Smooth muscle cell (in vitro differentiated cells): Measurements from ENCODE around the gene CHAT. TPM values are rescaled to one million over a fixed set of nuclear protein-coding genes. Genes with fewer than 3 reads are reported as not detected.

Experiments used
- DNase-seq: peaks from one replicate; lab custom pipeline; 2025; ENCODE audit not compliant: unreplicated experiment; lab: John Stamatoyannopoulos, UW
- H2AFZ ChIP-seq: fragments of 200-600 bp; sonication (generic); 2 replicates; pipeline ENCODE4 v1.6.0; 2016; ENCODE audit warnings: antibody characterized with exemption, low read depth, mild to moderate bottlenecking
- H3F3A ChIP-seq: fragments of 200-600 bp; sonication (generic); 2 replicates; pipeline ENCODE4 v1.6.0; 2017; ENCODE audit warnings: antibody characterized with exemption, low read depth
- H3K27ac ChIP-seq: fragments of 200-600 bp; sonication (generic); 2 replicates; pipeline ENCODE4 v1.5.1; 2016; ENCODE audit warnings: low read depth, mild to moderate bottlenecking
- H3K27me3 ChIP-seq: fragments of 200-600 bp; sonication (generic); 2 replicates; pipeline ENCODE4 v1.6.1; 2016; ENCODE audit warnings: low read depth, mild to moderate bottlenecking
- H3K36me3 ChIP-seq: fragments of 200-600 bp; sonication (generic); 2 replicates; pipeline ENCODE4 v1.5.1; 2016; ENCODE audit warnings: low read depth
- H3K4me1 ChIP-seq: fragments of 200-600 bp; sonication (generic); 2 replicates; pipeline ENCODE4 v1.5.1; 2016; ENCODE audit warnings: low read depth
- H3K4me2 ChIP-seq: fragments of 200-600 bp; sonication (generic); 2 replicates; pipeline ENCODE4 v1.6.0; 2016; ENCODE audit warnings: mild to moderate bottlenecking
- H3K4me3 ChIP-seq: fragments of 200-600 bp; sonication (generic); 2 replicates; pipeline ENCODE4 v1.5.1; 2016; ENCODE audit warnings: mild to moderate bottlenecking
- H3K79me2 ChIP-seq: fragments of 200-600 bp; sonication (generic); 2 replicates; pipeline ENCODE4 v1.6.0; 2016; ENCODE audit warnings: low read depth, mild to moderate bottlenecking
- H3K9ac ChIP-seq: fragments of 200-600 bp; sonication (generic); 2 replicates; pipeline ENCODE4 v1.6.0; 2016; ENCODE audit warnings: low read depth
- H3K9me3 ChIP-seq: fragments of 200-600 bp; sonication (generic); replicated peaks from 2 replicates; pipeline ENCODE4 v1.5.1; 2016; ENCODE audit warnings: low read depth
- H4K20me1 ChIP-seq: fragments of 200-600 bp; sonication (generic); 2 replicates; pipeline ENCODE4 v1.6.0; 2016; ENCODE audit warnings: low read depth
- CTCF ChIP-seq: fragments of 200-600 bp; sonication (generic); IDR thresholded peaks from 2 replicates; pipeline ENCODE4 v1.5.1; 2017; ENCODE audit warnings: borderline replicate concordance, mild to moderate bottlenecking, antibody characterized with exemption; ENCODE audit not compliant: insufficient read depth, poor library complexity, severe bottlenecking
- WGBS: methylation state at CpG from one replicate; pipeline ENCODE4 v1.1.7; 2016; ENCODE audit warnings: low lambda C conversion rate; 5-methylcytosine and 5-hydroxymethylcytosine counted together
- polyA plus RNA-seq: library from polyadenylated mRNA; unstranded; fragments of >200 nt; fragmentation: Nextera tagmentation; extraction: Ambion mirVana; gene quantifications from 2 replicates; pipeline ENCODE4 v1.2.1, GENCODE V29; 2016
- total RNA-seq: library from RNA; depleted of rRNA; stranded (reverse); fragments of >200 nt; gene quantifications from 2 replicates; pipeline ENCODE4 v1.2.3, GENCODE V29; 2014

Gene CHAT
- total and polyA plus RNA-seq, 2 experiments from 2014 or later, result not detected

- H3F3A ChIP-seq, result no peaks in the 10 kb centered on the region
- H3K27ac ChIP-seq, result no peak overlapping the region
- peaks cover 6% of the 10 kb centered on the region for H3K27me3 ChIP-seq
- H3K36me3 ChIP-seq, result no peaks in the 10 kb centered on the region
- H2AFZ ChIP-seq, result no peak overlapping the region
- H4K20me1 ChIP-seq, result no peaks in the 10 kb centered on the region
- no peak for DNase-seq
- 90% methylated on average over 4 of the region's 4 CpGs for WGBS
- no peak for TF ChIP-seq CTCF
- no peak overlapping the region for H3K4me2 ChIP-seq
- no peaks in the 10 kb centered on the region for H3K79me2 ChIP-seq
- H3K9me3 ChIP-seq, result no peaks in the 10 kb centered on the region
- no peak overlapping the region for H3K9ac ChIP-seq
- H3K4me3 ChIP-seq, result no peak overlapping the region
- no peaks in the 10 kb centered on the region for H3K4me1 ChIP-seq
Observed at GRCh38 chr10:49647554-49647953, 33.7 kb downstream of the CHAT start.

- H3F3A ChIP-seq, result no peaks in the 10 kb centered on the region
- H3K4me2 ChIP-seq, result no peak overlapping the region
- no peak overlapping the region for H3K9ac ChIP-seq
- 81% methylated on average over 18 of the region's 18 CpGs for WGBS
- no peaks in the 10 kb centered on the region for H4K20me1 ChIP-seq
- H3K27ac ChIP-seq, result no peak overlapping the region
- no peak overlapping the region for H3K4me3 ChIP-seq
- DNase-seq, result no peak
- no peaks in the 10 kb centered on the region for H3K4me1 ChIP-seq
- no peak overlapping the region for H2AFZ ChIP-seq
- no peaks in the 10 kb centered on the region for H3K36me3 ChIP-seq
- no peak for TF ChIP-seq CTCF
- H3K27me3 ChIP-seq, result peaks cover 6% of the 10 kb centered on the region
- no peaks in the 10 kb centered on the region for H3K9me3 ChIP-seq
- no peaks in the 10 kb centered on the region for H3K79me2 ChIP-seq
Observed at GRCh38 chr10:49647985-49648795, 34.4 kb downstream of the CHAT start.

- no peak overlapping the region for H3K27ac ChIP-seq
- no peak overlapping the region for H3K4me2 ChIP-seq
- H3F3A ChIP-seq, result no peaks in the 10 kb centered on the region
- H3K4me3 ChIP-seq, result no peak overlapping the region
- no peak for DNase-seq
- no peaks in the 10 kb centered on the region for H3K4me1 ChIP-seq
- no peaks in the 10 kb centered on the region for H3K9me3 ChIP-seq
- peaks cover 6% of the 10 kb centered on the region for H3K27me3 ChIP-seq
- WGBS, result 43% methylated on average over 13 of the region's 17 CpGs
- H3K79me2 ChIP-seq, result no peaks in the 10 kb centered on the region
- H4K20me1 ChIP-seq, result no peaks in the 10 kb centered on the region
- H3K9ac ChIP-seq, result no peak overlapping the region
- no peak for TF ChIP-seq CTCF
- H2AFZ ChIP-seq, result no peak overlapping the region
- no peaks in the 10 kb centered on the region for H3K36me3 ChIP-seq
Observed at GRCh38 chr10:49649294-49649693, 35.5 kb downstream of the CHAT start.
